Measurements from ENCODE around the gene OAT. TPM values are rescaled to one million over a fixed set of nuclear protein-coding genes. Genes with fewer than 3 reads are reported as not detected.
A peak's percentile ranks its signal among the peaks of the same experiment; 100 is the strongest.

Gene OAT
- total and polyA plus RNA-seq, 3 experiments from 2014 or later = 44.1 to 69.5 (median 46.8) TPM

DNA sequence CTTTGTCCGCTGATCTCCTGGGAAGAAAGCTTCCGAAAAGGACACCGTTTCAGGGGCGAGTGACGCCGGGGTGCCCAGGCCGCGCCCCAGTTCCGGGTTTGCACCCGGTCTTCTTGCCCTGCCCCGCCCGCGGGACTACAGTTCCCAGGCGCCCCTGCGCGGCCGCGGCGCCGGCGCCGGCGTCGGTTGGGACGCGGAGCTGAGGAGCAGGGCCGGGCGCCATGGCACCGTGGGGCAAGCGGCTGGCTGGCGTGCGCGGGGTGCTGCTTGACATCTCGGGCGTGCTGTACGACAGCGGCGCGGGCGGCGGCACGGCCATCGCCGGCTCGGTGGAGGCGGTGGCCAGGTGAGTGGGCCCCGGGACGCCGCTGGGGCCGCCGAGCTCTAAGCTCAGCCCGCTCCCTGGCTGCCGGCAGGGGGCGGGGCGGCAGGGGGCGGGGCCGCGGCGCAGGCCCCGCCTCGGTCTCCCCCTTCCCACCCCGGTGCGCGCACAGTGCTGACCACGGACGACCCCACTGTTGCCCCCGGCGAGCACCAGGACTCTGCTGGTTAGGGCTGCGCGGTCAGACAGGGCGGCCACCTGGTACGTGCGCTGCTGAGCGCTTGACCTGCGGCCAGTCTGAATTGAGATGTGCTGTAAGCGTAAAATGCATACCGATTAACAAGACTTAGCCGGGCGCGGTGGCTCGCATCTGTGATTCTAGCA is 43.1 kb upstream of the OAT start, which contains the start of gene LHPP:
Gene LHPP, plus strand, starts transcription at position 182 of the 706 bp plus-strand sequence. Its CDS starts 40 bp downstream, at position 222.
- H3K36me3 ChIP-seq (ENCODE audit: insufficient read depth, low read length) = no peaks in the 10 kb centered on the region
- H3K9me3 Mint-ChIP-seq = no peaks in the 10 kb centered on the region
- peak within 1 kb of the TSS; percentile 56 to 99 (median 96) for H3K27ac Mint-ChIP-seq
- H3K4me3 ChIP-seq (ENCODE audit: low read length) = peak within 1 kb of the TSS; percentile 74
- DNase-seq = peak; percentile 78 to 87 (median 84)
- CTCF ChIA-PET = interaction anchor here (1.2 to 2.0 kb wide), 4 partner anchors 31 to 284 kb away, joined by 3 to 5 read pairs (median 4); no protein-coding TSS in a partner anchor
- no peaks in the 10 kb centered on the region for H3K27me3 ChIP-seq (ENCODE audit: insufficient read depth, low read length, poor library complexity, severe bottlenecking)
- H3K27ac ChIP-seq (ENCODE audit: low read depth, low read length) = peak within 1 kb of the TSS; percentile 64
- peak within 1 kb of the TSS; percentile 88 to 96 (median 90) for H3K4me3 Mint-ChIP-seq
- H3K9me3 ChIP-seq (ENCODE audit: low read length) = no peaks in the 10 kb centered on the region
- H3K4me1 Mint-ChIP-seq = peaks cover 23 to 34% (median 27%) of the 10 kb centered on the region in 3 donors
- peaks cover 0 to 3% (median 2%) of the 10 kb centered on the region in 3 donors for H3K36me3 Mint-ChIP-seq
- POLR2A ChIA-PET = interaction anchor here (0.9 to 1.5 kb wide), 4 partner anchors 44 to 1454 kb away, joined by 3 to 6 read pairs (median 3); partner anchors contain the start of gene OAT
- peaks cover 8 to 12% of the 10 kb centered on the region in 2 donors for H3K27me3 Mint-ChIP-seq
- H3K4me1 ChIP-seq (ENCODE audit: insufficient read depth, low read length) = peaks cover 27% of the 10 kb centered on the region

DNA sequence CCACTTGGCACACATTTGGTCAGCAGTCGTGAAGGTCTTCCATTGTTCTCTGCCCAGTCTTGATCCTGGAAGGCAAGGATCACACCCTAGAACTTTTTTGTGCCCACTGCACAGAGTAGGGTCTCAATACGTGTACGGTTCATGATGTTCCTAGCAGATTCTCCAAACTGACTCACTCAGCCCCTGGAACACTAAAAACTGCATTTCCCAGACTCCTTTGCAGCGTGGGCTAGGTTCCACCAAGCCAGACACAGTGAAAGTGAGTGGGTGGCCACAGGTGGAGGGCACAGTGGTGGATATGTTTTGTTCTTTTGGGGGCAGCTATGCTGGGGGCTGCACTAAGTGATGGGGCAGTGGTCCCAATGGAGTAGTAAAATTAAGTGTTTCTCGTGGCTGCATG is 41.4 kb upstream of the OAT start:
- H3K27ac ChIP-seq (ENCODE audit: low read depth, low read length) = no peak overlapping the region
- no peak overlapping the region for H3K4me3 ChIP-seq (ENCODE audit: low read length)
- peak overlapping the region in 4 of 7 donors; percentile 15 to 86 (median 80) for H3K4me3 Mint-ChIP-seq
- POLR2A ChIA-PET = interaction anchor here (0.8 kb wide), 1 partner anchor 41 kb away, joined by 3 read pairs; the partner anchor contains the start of gene OAT
- H3K27ac Mint-ChIP-seq = peak overlapping the region in 1 of 8 donors; percentile 46
- H3K36me3 Mint-ChIP-seq = peaks cover 0 to 3% (median 2%) of the 10 kb centered on the region in 3 donors
- DNase-seq = no peak
- H3K9me3 ChIP-seq (ENCODE audit: low read length) = no peaks in the 10 kb centered on the region
- peaks cover 12 to 23% (median 17%) of the 10 kb centered on the region in 3 donors for H3K4me1 Mint-ChIP-seq
- H3K27me3 Mint-ChIP-seq = peaks cover 17 to 27% of the 10 kb centered on the region in 2 donors
- no peaks in the 10 kb centered on the region for H3K9me3 Mint-ChIP-seq
- no peaks in the 10 kb centered on the region for H3K36me3 ChIP-seq (ENCODE audit: insufficient read depth, low read length)
- CTCF ChIA-PET = interaction anchor here (1.4 kb wide), 1 partner anchor 285 kb away, joined by 4 read pairs; the partner anchor contains the start of gene FAM53B
- peaks cover 16% of the 10 kb centered on the region for H3K4me1 ChIP-seq (ENCODE audit: insufficient read depth, low read length)
- no peaks in the 10 kb centered on the region for H3K27me3 ChIP-seq (ENCODE audit: insufficient read depth, low read length, poor library complexity, severe bottlenecking)

DNA sequence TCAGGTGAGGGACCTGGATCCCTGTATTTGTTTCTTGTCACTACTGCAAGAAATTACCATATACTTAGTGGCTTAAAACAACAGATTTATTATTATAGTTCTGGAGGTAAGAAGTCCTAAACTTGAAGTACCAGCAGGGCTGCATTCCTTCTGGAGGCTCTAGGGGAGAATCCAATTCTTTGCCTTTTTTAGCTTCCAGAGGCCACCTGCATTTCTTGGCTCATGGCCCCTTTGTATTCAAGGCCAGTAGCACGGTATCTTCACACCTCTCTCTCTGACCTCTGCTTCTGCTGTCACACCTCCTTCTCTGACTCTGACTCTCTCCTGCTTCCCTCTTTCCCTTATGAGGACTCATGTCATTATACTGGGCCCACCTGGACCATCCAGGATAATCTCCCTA is 40.7 kb upstream of the OAT start:
- Histone ChIP-seq H3K27me3 (ENCODE audit: insufficient read depth, low read length, poor library complexity, severe bottlenecking) (peaks cover 3% of the 10 kb centered on the region), H3K4me1 (ENCODE audit: insufficient read depth, low read length) (peaks cover 9% of the 10 kb centered on the region), H3K4me3 (ENCODE audit: low read length) (no peak overlapping the region), H3K36me3 (ENCODE audit: insufficient read depth, low read length) (no peaks in the 10 kb centered on the region), H3K27ac (ENCODE audit: low read depth, low read length) (no peak overlapping the region), H3K9me3 (ENCODE audit: low read length) (no peaks in the 10 kb centered on the region)
- H3K36me3 Mint-ChIP-seq = peaks cover 0 to 3% (median 2%) of the 10 kb centered on the region in 3 donors
- no peak overlapping the region for H3K4me3 Mint-ChIP-seq
- H3K27ac Mint-ChIP-seq = peak overlapping the region in 1 of 8 donors; percentile 46
- H3K27me3 Mint-ChIP-seq = peaks cover 21 to 34% of the 10 kb centered on the region in 2 donors
- ChIA-PET POLR2A (no interaction called here), CTCF (no interaction called here)
- no peak for DNase-seq
- no peaks in the 10 kb centered on the region for H3K9me3 Mint-ChIP-seq
- peaks cover 4 to 16% (median 9%) of the 10 kb centered on the region in 3 donors for H3K4me1 Mint-ChIP-seq

DNA sequence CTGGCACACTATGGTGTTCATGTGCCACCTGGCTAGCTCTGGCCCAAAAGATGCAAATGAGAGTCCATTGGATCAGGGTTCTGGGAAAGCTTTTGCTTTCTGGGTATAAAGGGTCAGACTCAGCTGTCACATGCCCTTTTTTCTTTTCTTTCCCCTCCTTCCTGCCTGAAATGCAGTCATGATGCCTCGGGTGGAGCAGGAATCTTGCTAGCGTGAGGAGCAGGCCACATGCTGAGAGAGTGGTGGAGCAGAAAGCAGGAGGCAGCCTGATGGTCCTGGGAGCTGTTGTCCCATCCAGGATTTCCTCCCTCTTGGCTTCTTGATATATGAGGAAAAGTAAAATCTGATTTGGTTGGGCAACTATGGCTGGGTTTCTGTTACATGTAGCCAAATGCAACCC is 40.2 kb upstream of the OAT start:
- Histone ChIP-seq H3K36me3 (ENCODE audit: insufficient read depth, low read length) (no peaks in the 10 kb centered on the region), H3K27me3 (ENCODE audit: insufficient read depth, low read length, poor library complexity, severe bottlenecking) (peaks cover 8% of the 10 kb centered on the region), H3K4me3 (ENCODE audit: low read length) (no peak overlapping the region), H3K4me1 (ENCODE audit: insufficient read depth, low read length) (peaks cover 7% of the 10 kb centered on the region), H3K9me3 (ENCODE audit: low read length) (no peaks in the 10 kb centered on the region), H3K27ac (ENCODE audit: low read depth, low read length) (no peak overlapping the region)
- Mint-ChIP-seq H3K36me3 (peaks cover 0 to 3% (median 2%) of the 10 kb centered on the region in 3 donors), H3K27ac (peak overlapping the region in 1 of 8 donors; percentile 46), H3K9me3 (no peaks in the 10 kb centered on the region), H3K4me3 (no peak overlapping the region), H3K4me1 (peaks cover 2 to 12% (median 5%) of the 10 kb centered on the region in 3 donors), H3K27me3 (peaks cover 26 to 39% of the 10 kb centered on the region in 2 donors)
- DNase-seq = no peak
- ChIA-PET POLR2A (no interaction called here), CTCF (no interaction called here)

DNA sequence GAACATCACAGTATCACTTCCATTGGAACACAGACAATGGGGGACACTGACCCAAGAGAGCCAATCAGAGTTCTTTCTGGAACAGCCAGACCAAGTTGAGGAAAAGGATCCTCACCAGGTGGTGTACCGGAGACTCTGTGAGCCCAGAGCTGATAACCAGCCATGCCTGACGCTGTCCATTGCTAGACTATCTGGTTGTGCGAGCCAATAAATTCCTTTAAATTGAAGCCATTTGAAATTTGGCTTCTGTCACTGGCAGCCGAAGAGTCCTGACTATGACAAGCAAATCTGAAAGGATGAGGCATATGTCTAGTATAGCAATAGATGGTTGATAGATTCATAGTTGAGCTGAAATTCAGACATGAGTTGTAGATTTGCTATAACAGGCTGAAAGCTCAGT is 39.8 kb upstream of the OAT start:
- Histone ChIP-seq H3K9me3 (ENCODE audit: low read length) (no peaks in the 10 kb centered on the region), H3K27ac (ENCODE audit: low read depth, low read length) (no peak overlapping the region), H3K4me1 (ENCODE audit: insufficient read depth, low read length) (peaks cover 7% of the 10 kb centered on the region), H3K4me3 (ENCODE audit: low read length) (no peak overlapping the region), H3K36me3 (ENCODE audit: insufficient read depth, low read length) (no peaks in the 10 kb centered on the region), H3K27me3 (ENCODE audit: insufficient read depth, low read length, poor library complexity, severe bottlenecking) (peaks cover 8% of the 10 kb centered on the region)
- H3K4me3 Mint-ChIP-seq = no peak overlapping the region
- peaks cover 27 to 44% of the 10 kb centered on the region in 2 donors for H3K27me3 Mint-ChIP-seq
- H3K9me3 Mint-ChIP-seq = no peaks in the 10 kb centered on the region
- ChIA-PET POLR2A (no interaction called here), CTCF (no interaction called here)
- peak overlapping the region in 1 of 8 donors; percentile 46 for H3K27ac Mint-ChIP-seq
- H3K36me3 Mint-ChIP-seq = peaks cover 0 to 3% (median 2%) of the 10 kb centered on the region in 3 donors
- DNase-seq = no peak
- H3K4me1 Mint-ChIP-seq = peaks cover 2 to 12% (median 5%) of the 10 kb centered on the region in 3 donors

DNA sequence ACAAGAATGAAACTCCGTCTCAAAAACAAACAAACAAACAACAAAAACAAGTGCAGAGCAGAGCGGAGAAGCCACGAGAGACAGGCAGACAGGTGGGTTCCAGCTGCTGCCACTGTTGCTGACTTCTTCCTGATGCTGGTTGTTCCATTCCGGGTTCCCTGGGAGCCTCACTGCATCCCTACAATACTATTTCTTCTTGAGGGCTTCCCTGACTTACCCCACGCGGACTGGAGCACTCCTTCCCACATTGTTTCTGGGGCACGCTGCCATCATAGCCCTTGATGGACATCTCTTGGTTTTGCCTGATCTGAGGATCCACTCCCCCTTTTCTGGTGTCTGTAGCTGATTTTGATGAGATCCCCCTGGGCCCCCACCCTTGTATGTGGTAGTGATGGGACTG is 36.7 kb upstream of the OAT start:
- Mint-ChIP-seq H3K36me3 (no peaks in the 10 kb centered on the region), H3K4me3 (no peak overlapping the region), H3K27ac (no peak overlapping the region), H3K27me3 (peaks cover 53 to 68% of the 10 kb centered on the region in 2 donors), H3K9me3 (no peaks in the 10 kb centered on the region), H3K4me1 (peaks cover 2 to 6% (median 6%) of the 10 kb centered on the region in 3 donors)
- H3K27me3 ChIP-seq (ENCODE audit: insufficient read depth, low read length, poor library complexity, severe bottlenecking) = peaks cover 15% of the 10 kb centered on the region
- DNase-seq = no peak
- no peaks in the 10 kb centered on the region for H3K4me1 ChIP-seq (ENCODE audit: insufficient read depth, low read length)
- H3K27ac ChIP-seq (ENCODE audit: low read depth, low read length) = no peak overlapping the region
- H3K36me3 ChIP-seq (ENCODE audit: insufficient read depth, low read length) = no peaks in the 10 kb centered on the region
- CTCF ChIA-PET = no interaction called here
- POLR2A ChIA-PET = no interaction called here
- H3K9me3 ChIP-seq (ENCODE audit: low read length) = no peaks in the 10 kb centered on the region
- H3K4me3 ChIP-seq (ENCODE audit: low read length) = no peak overlapping the region

DNA sequence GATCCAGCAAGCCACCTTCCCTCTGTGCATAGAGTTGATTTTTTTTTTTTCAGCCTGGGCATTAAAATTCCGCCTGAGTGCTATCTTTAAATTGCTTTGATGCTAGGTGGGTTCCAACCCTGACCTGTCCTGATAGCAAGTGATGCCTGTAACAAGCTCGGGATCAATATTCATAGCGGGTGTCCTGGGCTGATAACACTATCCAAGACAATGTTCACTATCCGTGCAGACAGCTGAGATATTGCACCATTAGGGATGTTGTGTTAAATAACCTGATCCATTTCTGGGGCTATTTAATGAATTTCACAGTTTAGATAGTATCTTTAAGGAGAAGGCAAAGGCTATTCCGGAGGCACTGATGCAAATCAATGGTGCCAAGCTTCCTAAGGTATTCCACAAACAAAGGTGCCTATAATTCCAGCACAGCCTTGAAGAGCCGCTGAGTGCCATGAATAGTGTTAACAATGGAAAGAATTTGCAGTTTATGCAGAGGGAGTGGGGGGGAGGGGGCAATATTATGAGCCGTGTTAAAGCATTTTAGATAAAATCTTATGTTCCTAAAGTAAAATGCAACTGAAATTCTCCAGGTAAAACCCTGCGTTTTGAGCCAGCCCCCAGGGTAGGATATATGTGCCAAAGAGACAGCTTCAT is 35.4 kb upstream of the OAT start:
- no peak for DNase-seq
- H3K27me3 ChIP-seq (ENCODE audit: insufficient read depth, low read length, poor library complexity, severe bottlenecking) = peaks cover 20% of the 10 kb centered on the region
- no peaks in the 10 kb centered on the region for H3K9me3 ChIP-seq (ENCODE audit: low read length)
- peaks cover 2% of the 10 kb centered on the region for H3K4me1 ChIP-seq (ENCODE audit: insufficient read depth, low read length)
- Mint-ChIP-seq H3K36me3 (no peaks in the 10 kb centered on the region), H3K4me3 (no peak overlapping the region), H3K4me1 (peaks cover 9 to 15% (median 13%) of the 10 kb centered on the region in 3 donors), H3K9me3 (no peaks in the 10 kb centered on the region), H3K27ac (no peak overlapping the region), H3K27me3 (peaks cover 57 to 72% of the 10 kb centered on the region in 2 donors)
- ChIA-PET CTCF (no interaction called here), POLR2A (no interaction called here)
- no peak overlapping the region for H3K4me3 ChIP-seq (ENCODE audit: low read length)
- H3K36me3 ChIP-seq (ENCODE audit: insufficient read depth, low read length) = no peaks in the 10 kb centered on the region
- H3K27ac ChIP-seq (ENCODE audit: low read depth, low read length) = no peak overlapping the region

DNA sequence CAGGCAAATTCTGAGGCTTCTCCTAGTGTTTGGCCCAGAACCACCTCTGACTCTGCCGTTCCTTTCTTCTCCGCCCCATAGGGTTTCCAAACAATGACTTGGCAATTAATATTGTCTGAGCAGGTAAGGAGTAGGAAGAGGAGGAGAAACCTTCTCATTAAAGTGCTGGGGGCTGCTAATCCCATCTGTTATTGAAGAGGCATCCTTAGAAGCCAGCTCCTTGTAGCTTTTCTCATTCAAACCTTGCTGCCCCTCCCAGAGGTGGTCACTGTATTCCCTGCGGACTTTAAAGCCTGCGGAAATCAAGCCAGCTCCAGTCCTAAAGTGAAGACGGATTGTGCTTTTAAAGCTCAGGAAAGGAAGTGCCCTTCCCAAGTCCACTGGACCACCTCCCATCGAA is 32.6 kb upstream of the OAT start:
- H3K9me3 Mint-ChIP-seq = no peaks in the 10 kb centered on the region
- no peak for DNase-seq
- Histone ChIP-seq H3K36me3 (ENCODE audit: insufficient read depth, low read length) (no peaks in the 10 kb centered on the region), H3K4me1 (ENCODE audit: insufficient read depth, low read length) (peaks cover 6% of the 10 kb centered on the region), H3K27me3 (ENCODE audit: insufficient read depth, low read length, poor library complexity, severe bottlenecking) (peaks cover 23% of the 10 kb centered on the region), H3K4me3 (ENCODE audit: low read length) (no peak overlapping the region), H3K27ac (ENCODE audit: low read depth, low read length) (no peak overlapping the region), H3K9me3 (ENCODE audit: low read length) (no peaks in the 10 kb centered on the region)
- no peaks in the 10 kb centered on the region for H3K36me3 Mint-ChIP-seq
- POLR2A ChIA-PET = no interaction called here
- peaks cover 16 to 30% (median 22%) of the 10 kb centered on the region in 3 donors for H3K4me1 Mint-ChIP-seq
- no peak overlapping the region for H3K27ac Mint-ChIP-seq
- peak overlapping the region in 1 of 7 donors; percentile 24 for H3K4me3 Mint-ChIP-seq
- CTCF ChIA-PET = interaction anchor here (1.3 kb wide), 1 partner anchor 11 kb away, joined by 3 read pairs; no protein-coding TSS in a partner anchor
- peaks cover 59 to 80% of the 10 kb centered on the region in 2 donors for H3K27me3 Mint-ChIP-seq

All from CD8-positive, alpha-beta memory T cell (primary cell).